Ectodermal cell (in vitro differentiated cells): ENCODE measurements around the gene KDM4C.

Experiments used
- H3K27ac ChIP-seq: 2 replicates; pipeline ENCODE4 v1.7.0; 2013; ENCODE audit warnings: mild to moderate bottlenecking, low read depth, low read length; ENCODE audit not compliant: insufficient read depth, poor library complexity, severe bottlenecking
- H3K27me3 ChIP-seq: 2 replicates; pipeline ENCODE4 v1.7.0; 2013; ENCODE audit warnings: mild to moderate bottlenecking, low read length; ENCODE audit not compliant: insufficient read depth, control insufficient read depth, poor library complexity, severe bottlenecking
- H3K36me3 ChIP-seq: one replicate; pipeline ENCODE4 v1.7.0; 2013; ENCODE audit warnings: low read length; ENCODE audit not compliant: control insufficient read depth, insufficient read depth
- H3K4me1 ChIP-seq: one replicate; pipeline ENCODE4 v1.7.0; 2013; ENCODE audit warnings: low read length; ENCODE audit not compliant: control insufficient read depth, insufficient read depth
- H3K4me3 ChIP-seq: 2 replicates; pipeline ENCODE4 v1.7.0; 2013; ENCODE audit warnings: low read depth, low read length, control low read depth; ENCODE audit not compliant: insufficient read depth
- H3K9me3 ChIP-seq: 2 replicates; pipeline ENCODE4 v1.7.0; 2013; ENCODE audit warnings: mild to moderate bottlenecking, low read length, moderate library complexity; ENCODE audit not compliant: control insufficient read depth
- WGBS, 2 experiments: methylation state at CpG; one replicate each; pipeline ENCODE4 v1.1.7; 2013; ENCODE audit warnings: missing lambda C conversion rate in 2 of 2; 5-methylcytosine and 5-hydroxymethylcytosine counted together

Gene KDM4C

DNA sequence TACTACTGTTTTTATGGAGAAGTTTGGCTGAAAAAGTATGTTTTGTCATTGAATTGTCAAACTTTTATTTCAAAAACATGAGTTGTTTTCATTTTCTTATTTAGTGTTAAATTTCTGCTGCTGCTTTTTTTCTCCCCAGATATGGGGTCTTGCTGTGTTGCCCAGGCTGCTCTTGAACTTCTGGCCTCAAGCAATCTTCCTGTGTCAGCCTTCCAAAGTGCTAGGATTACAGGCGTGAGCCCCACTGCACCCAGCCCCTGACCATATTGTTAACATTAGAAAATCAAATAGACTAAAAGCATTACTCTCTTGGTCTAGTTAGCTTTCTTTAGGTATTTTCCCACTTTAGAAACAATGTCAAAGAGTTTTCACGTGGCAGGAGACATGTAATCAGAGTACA lies 215.3 kb downstream of the KDM4C start:
- H3K27ac ChIP-seq: no peak overlapping the region
- H3K27me3 ChIP-seq: no peaks in the 10 kb centered on the region
- H3K36me3 ChIP-seq: no peaks in the 10 kb centered on the region
- no peaks in the 10 kb centered on the region for H3K9me3 ChIP-seq
- H3K4me3 ChIP-seq: no peak overlapping the region
- 50 to 88% methylated on average over 1 to 2 of the region's 2 CpGs for WGBS, 2 experiments
- no peaks in the 10 kb centered on the region for H3K4me1 ChIP-seq

DNA sequence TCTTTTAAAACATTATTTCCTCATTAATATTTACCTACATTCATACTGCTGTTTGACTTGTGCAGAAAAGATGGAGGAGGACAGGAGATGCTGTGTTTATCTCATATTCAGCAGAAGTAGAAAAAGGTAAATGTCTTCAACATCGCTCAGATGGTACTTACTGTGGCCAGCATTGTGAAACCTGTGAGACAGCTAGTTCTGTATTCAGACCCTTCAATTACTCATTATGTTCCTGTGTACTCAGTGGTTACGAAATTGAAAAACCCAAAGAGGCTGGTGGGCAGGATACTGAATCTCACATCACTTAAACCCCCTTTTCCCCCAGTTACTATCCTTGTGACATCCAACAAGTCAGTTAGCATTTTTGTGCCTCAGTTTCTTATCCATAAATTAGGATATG lies 216.0 kb downstream of the KDM4C start:
- Histone ChIP-seq H3K4me1 (no peaks in the 10 kb centered on the region), H3K27me3 (no peaks in the 10 kb centered on the region), H3K4me3 (no peak overlapping the region), H3K36me3 (no peaks in the 10 kb centered on the region), H3K27ac (no peak overlapping the region), H3K9me3 (no peaks in the 10 kb centered on the region)
- 94 to 98% methylated on average over 2 of the region's 2 CpGs for WGBS, 2 experiments

DNA sequence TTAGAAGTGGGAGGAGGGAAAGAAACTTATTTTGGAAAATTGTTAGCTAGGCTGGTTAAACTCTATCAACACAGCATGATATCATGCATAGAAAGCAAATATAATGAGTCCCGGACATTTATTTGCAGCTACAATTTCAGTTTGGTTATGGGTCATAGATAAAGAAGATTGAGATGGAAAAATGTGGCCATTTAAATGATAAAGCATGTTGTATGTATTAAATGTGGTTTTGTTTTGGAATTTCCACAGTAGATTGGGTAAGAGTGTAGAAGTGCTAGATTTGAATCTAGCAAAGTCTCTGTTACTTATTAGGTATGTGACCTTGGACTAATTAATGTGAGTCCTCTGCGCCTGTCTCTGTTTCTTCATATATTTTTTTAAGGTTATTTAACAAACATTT lies 217.4 kb downstream of the KDM4C start:
- Histone ChIP-seq H3K27ac (no peak overlapping the region), H3K36me3 (no peaks in the 10 kb centered on the region), H3K27me3 (no peaks in the 10 kb centered on the region), H3K4me1 (no peaks in the 10 kb centered on the region), H3K4me3 (no peak overlapping the region), H3K9me3 (no peaks in the 10 kb centered on the region)
- WGBS, 2 experiments: 94 to 96% methylated on average over 1 of the region's 2 CpGs

DNA sequence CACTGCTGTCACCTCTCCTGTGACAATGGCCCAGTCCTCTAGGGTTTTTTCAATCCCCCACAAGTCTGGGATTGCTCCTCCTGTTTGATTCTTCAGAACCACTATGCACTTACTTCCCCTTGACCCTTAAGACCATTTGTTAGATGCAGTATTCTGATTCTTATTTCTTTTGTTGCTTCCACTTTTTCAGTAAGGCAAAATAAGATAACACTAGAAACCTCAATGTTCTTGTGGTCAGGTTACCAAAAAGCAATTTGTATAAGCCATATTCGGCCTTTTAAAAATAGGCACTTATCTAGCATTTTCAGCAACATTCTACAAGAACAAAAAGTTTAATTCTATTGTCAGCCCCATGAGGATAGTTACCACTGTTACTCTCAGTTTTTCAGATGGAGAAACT lies 220.0 kb downstream of the KDM4C start:
- Histone ChIP-seq H3K4me3 (no peak overlapping the region), H3K4me1 (no peaks in the 10 kb centered on the region)
- WGBS, 2 experiments: 95 to 100% methylated on average over 1 of the region's 1 CpG

DNA sequence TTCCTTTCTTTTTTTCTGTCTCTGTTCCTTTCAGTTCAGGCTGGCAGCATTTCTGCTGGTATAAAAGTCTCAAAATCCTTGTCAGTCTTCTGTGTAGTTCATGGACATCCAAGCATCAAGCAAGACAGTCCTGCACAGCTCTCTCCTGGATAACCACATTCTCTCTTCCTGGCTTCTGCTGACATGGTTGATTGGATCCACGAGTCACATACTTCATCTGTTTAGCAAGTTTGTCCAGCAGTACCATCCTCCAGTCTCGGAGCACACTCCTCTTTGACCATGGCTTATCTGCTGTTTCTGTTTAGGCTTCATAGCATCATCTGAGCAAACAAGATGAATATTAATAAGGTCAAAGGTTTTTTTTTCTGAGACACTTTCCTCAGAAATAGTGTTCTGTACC lies 220.8 kb downstream of the KDM4C start:
- H3K9me3 ChIP-seq: no peaks in the 10 kb centered on the region
- H3K4me1 ChIP-seq: no peaks in the 10 kb centered on the region
- 91 to 96% methylated on average over 2 of the region's 2 CpGs for WGBS, 2 experiments
- no peaks in the 10 kb centered on the region for H3K27me3 ChIP-seq
- no peak overlapping the region for H3K4me3 ChIP-seq
- no peak overlapping the region for H3K27ac ChIP-seq
- H3K36me3 ChIP-seq: no peaks in the 10 kb centered on the region

More for the DNA sequence above, 220.0 kb downstream of the KDM4C start:
- H3K36me3 ChIP-seq: no peaks in the 10 kb centered on the region
- no peaks in the 10 kb centered on the region for H3K27me3 ChIP-seq
- no peaks in the 10 kb centered on the region for H3K9me3 ChIP-seq
- no peak overlapping the region for H3K27ac ChIP-seq

DNA sequence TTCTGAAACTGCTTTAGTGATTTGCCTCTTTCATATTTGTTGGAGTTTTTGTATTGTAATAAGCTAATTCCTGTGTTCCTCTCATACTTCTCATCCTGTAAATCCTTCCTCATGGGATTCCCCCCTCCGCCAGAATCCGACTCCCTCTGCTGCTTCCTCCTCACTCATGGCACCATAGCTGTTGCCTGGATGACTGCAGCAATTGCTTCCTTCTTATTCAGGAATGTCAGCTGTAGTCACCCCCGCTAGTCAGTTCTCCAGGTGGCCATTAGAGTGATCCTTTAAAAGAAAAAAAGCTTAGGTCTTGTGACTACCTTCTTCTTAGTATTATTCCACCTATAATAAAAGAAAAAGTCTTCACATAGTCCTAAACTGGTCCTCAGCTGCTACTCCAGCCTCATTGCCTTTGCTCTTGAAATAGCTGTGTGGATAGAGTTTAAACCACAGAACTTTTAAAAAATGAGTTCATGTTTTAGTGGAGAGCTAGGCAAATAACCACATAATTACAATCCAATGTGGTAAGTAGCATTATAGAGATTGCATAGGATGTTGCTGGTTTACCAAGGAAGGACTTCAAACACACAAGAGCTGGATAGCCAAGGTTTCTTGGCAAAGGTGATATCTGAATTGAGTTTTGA lies 227.3 kb downstream of the KDM4C start:
- Histone ChIP-seq H3K4me3 (no peak overlapping the region), H3K4me1 (no peaks in the 10 kb centered on the region), H3K36me3 (no peaks in the 10 kb centered on the region), H3K27ac (no peak overlapping the region), H3K9me3 (no peaks in the 10 kb centered on the region), H3K27me3 (no peaks in the 10 kb centered on the region)
- 36 to 43% methylated on average over 3 of the region's 3 CpGs for WGBS, 2 experiments

DNA sequence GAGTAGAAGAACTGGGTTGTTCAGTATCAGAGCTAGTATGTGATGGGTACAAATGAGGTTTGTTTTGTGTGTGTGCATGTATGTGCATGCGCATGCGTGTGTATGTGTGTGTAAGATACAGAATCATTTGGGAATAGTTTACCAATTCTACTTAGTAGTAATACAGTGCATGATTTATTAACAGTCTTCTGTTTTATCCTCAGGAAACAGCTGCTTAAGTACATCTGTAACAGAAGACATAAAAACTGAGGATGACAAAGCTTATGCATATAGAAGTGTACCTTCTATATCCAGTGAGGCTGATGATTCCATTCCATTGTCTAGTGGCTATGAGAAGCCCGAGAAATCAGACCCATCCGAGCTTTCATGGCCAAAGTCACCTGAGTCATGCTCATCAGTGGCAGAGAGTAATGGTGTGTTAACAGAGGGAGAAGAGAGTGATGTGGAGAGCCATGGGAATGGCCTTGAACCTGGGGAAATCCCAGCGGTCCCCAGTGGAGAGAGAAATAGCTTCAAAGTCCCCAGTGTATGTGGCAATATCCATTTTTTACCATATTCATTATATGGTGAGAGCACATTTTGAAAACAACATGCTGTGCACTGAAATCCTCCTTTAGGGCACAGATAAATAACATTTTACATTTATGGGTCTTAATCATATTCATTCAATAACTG lies 228.5 kb downstream of the KDM4C start:
- no peaks in the 10 kb centered on the region for H3K36me3 ChIP-seq

DNA sequence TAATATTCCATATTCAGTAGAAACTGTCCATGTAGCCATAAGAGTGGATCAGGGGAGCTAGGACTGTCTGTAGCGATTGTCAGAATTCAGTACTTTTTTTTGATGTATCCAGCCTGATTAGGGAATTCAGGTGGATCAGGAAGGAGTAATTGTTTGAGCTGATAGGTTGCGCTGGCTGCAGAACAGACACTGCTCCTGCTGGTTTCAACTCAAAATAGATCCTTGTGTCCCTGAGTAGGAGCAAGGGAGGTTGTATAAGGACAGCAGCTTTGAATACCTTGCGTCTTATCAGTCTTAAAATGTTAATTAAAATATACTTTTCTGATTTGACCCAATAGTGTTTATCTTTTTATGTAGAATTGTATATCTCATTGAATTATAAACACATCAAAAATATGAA lies 229.6 kb downstream of the KDM4C start:
- Histone ChIP-seq H3K9me3 (no peaks in the 10 kb centered on the region), H3K4me1 (no peaks in the 10 kb centered on the region)
- WGBS, 2 experiments: 89 to 100% methylated on average over 2 of the region's 3 CpGs

More for the DNA sequence above, 228.5 kb downstream of the KDM4C start:
- Histone ChIP-seq H3K4me3 (no peak overlapping the region), H3K9me3 (no peaks in the 10 kb centered on the region), H3K4me1 (no peaks in the 10 kb centered on the region), H3K27ac (no peak overlapping the region), H3K27me3 (no peaks in the 10 kb centered on the region)
- 79 to 89% methylated on average over 5 of the region's 5 CpGs for WGBS, 2 experiments

DNA sequence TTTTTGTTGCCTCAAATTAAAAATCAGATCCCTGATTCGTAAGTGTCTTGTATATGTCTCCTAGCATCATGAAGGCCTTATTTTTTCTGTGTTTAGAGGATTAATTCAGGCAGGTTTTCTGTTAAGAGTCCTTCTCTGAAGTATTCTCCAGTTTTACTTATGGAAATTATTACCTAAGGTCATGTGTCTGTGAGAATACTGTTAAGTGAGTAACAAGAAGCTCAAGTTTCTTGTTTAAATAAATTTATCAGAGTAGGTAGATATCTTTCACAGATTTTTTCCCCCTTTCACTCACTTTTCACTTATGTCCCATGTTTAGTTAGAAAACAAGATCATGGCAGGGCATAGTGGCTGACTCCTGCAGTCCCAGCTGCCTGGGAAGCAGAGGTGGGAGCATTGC lies 233.6 kb downstream of the KDM4C start:
- 60 to 96% methylated on average over 1 of the region's 1 CpG for WGBS, 2 experiments
- no peak overlapping the region for H3K27ac ChIP-seq
- H3K4me3 ChIP-seq: no peak overlapping the region
- no peaks in the 10 kb centered on the region for H3K4me1 ChIP-seq
- H3K36me3 ChIP-seq: no peaks in the 10 kb centered on the region
- H3K9me3 ChIP-seq: no peaks in the 10 kb centered on the region
- H3K27me3 ChIP-seq: no peaks in the 10 kb centered on the region

More for the DNA sequence above, 229.6 kb downstream of the KDM4C start:
- no peaks in the 10 kb centered on the region for H3K36me3 ChIP-seq
- no peak overlapping the region for H3K4me3 ChIP-seq
- H3K27ac ChIP-seq: no peak overlapping the region
- H3K27me3 ChIP-seq: no peaks in the 10 kb centered on the region

DNA sequence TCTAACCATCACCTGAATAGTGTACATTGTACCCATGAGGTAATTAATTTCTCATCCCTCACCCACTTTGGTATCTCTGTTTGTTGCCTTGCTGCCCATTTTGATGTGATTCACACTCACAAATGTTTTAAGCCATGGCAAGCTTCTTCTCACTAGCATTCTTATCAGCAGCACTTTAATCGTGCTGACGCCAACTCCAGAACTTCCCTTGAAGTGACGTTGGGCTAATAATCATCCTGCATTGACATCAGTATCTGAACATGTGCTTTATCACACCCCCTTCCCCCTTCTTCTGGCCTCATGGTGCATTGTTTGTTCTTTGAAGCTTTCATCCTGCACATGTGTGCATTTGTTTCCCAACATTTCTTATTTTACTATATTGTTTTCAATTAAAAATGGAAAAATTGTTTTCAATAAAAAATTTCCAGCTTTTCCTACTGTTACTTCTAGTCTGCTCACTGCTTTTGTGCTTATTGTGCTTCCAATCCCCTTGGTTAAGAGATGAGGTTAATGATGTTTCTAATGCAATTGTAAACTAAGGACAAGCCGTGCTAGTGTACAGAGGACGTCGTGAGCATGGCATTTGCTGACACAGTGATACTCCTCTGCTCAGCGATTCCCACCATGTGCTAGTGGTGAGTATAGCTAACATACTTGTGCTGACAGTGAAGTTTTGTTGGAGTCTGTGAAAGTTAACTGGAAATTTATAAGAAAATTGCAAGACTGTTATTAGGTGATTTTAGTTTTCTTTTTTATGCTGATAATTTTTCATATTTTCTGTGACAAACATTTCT lies 238.5 kb downstream of the KDM4C start:
- Histone ChIP-seq H3K4me1 (no peaks in the 10 kb centered on the region), H3K4me3 (no peak overlapping the region), H3K36me3 (no peaks in the 10 kb centered on the region), H3K9me3 (no peaks in the 10 kb centered on the region), H3K27ac (no peak overlapping the region), H3K27me3 (no peaks in the 10 kb centered on the region)
- 94 to 95% methylated on average over 7 of the region's 7 CpGs for WGBS, 2 experiments
